ENCODE results near the gene TLN1.

TLN1 gene

DNA sequence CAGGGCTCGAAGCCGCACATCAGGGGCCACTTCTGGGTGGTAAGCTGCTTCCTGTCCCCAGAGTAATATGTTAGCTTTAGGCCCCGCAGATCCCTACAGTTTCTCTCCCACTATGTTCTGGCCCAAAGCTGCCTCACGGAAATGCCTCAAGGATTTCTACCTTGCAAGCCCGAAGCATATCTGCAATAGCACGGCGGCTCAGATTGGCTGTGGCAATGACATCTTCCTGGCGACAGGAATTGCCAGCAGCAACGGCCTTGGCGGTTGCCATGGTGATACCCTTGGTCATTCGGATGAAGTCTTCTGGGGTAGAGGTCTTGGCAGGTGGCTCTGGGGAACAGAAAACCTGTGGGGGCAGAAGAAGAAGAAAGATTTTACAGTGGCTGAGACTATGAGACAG lies 32.0 kb downstream of the TLN1 start:
- no peak for DNase-seq (ENCODE audit: low read depth in 1 of 2, low spot score in 1 of 2)
- H3K4me3 ChIP-seq (replicated peaks; ENCODE audit: insufficient read depth, low read length) = no peak overlapping the region
- no peak overlapping the region for H3K27ac ChIP-seq (replicated peaks)
- no peaks in the 10 kb centered on the region for H3K27me3 ChIP-seq (ENCODE audit: insufficient read depth, poor library complexity, severe bottlenecking)
- TF ChIP-seq SPI1 (IDR thresholded peaks at IDR 0.05; ENCODE audit: borderline replicate concordance, low read depth) (no peak), GABPA (IDR thresholded peaks at IDR 0.05; ENCODE audit: low read depth) (no peak), CTCF (IDR thresholded peaks at IDR 0.05; ENCODE audit: insufficient read depth, low read length) (no peak), POLR2AphosphoS5 (IDR thresholded peaks at IDR 0.05; ENCODE audit: low read depth) (no peak)

DNA sequence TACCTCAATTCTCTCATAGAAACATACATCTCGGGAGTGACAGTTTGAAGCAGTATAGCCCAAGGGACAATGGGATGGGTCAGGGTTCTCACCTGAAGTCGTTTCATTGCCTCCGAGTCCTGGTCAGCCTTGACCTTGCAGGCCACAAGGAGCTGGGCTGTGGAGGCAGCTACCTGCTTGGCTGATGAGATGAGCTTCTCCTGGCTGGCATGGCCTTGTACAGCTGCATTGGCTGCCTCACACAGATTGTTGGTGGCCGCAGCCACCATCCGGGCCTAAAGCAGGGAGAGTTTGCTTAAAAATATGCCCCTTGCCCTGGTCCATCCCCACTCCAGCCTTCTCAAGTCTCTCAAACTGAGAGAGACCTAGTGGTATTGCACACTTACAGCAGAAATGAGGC lies 33.8 kb downstream of the TLN1 start:
- TF ChIP-seq SPI1 (IDR thresholded peaks at IDR 0.05; ENCODE audit: borderline replicate concordance, low read depth) (no peak), POLR2AphosphoS5 (IDR thresholded peaks at IDR 0.05; ENCODE audit: low read depth) (no peak), GABPA (IDR thresholded peaks at IDR 0.05; ENCODE audit: low read depth) (no peak), REST (IDR thresholded peaks at IDR 0.05; ENCODE audit: insufficient replicate concordance, low read depth) (no peak), CTCF (IDR thresholded peaks at IDR 0.05; ENCODE audit: insufficient read depth, low read length) (no peak)
- H3K27ac ChIP-seq (replicated peaks) = no peak overlapping the region
- no peaks in the 10 kb centered on the region for H3K27me3 ChIP-seq (ENCODE audit: insufficient read depth, poor library complexity, severe bottlenecking)
- DNase-seq (ENCODE audit: low read depth in 1 of 2, low spot score in 1 of 2) = no peak
- no peak overlapping the region for H3K4me3 ChIP-seq (replicated peaks; ENCODE audit: insufficient read depth, low read length)

- Histone ChIP-seq H3K27me3 (ENCODE audit: insufficient read depth, poor library complexity, severe bottlenecking) (no peaks in the 10 kb centered on the region), H3K27ac (replicated peaks) (no peak overlapping the region), H3K4me3 (replicated peaks; ENCODE audit: insufficient read depth, low read length) (no peak overlapping the region)
- TF ChIP-seq REST (IDR thresholded peaks at IDR 0.05; ENCODE audit: insufficient replicate concordance, low read depth) (no peak), CTCF (IDR thresholded peaks at IDR 0.05; ENCODE audit: insufficient read depth, low read length) (no peak), SPI1 (IDR thresholded peaks at IDR 0.05; ENCODE audit: borderline replicate concordance, low read depth) (no peak), GABPA (IDR thresholded peaks at IDR 0.05; ENCODE audit: low read depth) (no peak), POLR2AphosphoS5 (IDR thresholded peaks at IDR 0.05; ENCODE audit: low read depth) (no peak)
- DNase-seq (ENCODE audit: low read depth in 1 of 2, low spot score in 1 of 2) = no peak
Observed at GRCh38 chr9:35697486-35697885, 34.5 kb downstream of the TLN1 start.

DNA sequence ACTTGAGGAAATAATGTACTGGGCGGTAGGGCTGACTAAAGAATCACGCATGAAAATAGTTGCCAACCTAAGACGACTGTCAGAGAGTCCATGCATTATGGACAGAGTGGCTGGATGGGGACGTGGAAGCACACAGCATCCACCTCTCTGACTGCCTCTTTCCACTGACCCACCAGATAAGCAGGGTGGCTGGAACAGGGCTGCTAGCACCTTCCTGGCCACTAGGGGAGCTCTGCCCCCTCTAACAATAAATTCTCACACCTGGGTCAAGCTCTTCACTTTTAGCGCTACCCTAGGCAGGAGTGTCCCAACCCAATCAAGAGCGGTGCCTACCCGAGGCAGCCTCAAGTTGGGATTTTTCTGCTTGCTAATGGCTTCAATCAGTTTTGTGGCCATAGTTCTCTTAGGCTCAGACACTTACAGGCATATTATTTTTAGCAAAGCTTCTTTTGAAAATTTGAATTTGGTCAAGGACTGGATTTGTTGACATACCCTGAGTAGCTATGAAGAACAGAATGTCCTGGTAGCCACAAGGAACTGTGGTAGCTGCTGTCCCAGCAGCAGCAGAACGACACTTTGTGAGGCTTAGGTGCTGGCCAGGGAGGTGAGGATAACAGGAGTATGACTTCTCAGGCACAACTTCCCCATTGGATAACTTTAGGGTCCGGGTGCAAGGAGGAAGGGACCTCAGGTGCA lies 35.3 kb downstream of the TLN1 start:
- peak; percentile 18 to 48 for DNase-seq (ENCODE audit: low read depth in 1 of 2, low spot score in 1 of 2)

More for the DNA sequence above, 35.3 kb downstream of the TLN1 start:
- Histone ChIP-seq H3K4me3 (replicated peaks; ENCODE audit: insufficient read depth, low read length) (no peak overlapping the region), H3K27ac (replicated peaks) (no peak overlapping the region), H3K27me3 (ENCODE audit: insufficient read depth, poor library complexity, severe bottlenecking) (no peaks in the 10 kb centered on the region)
- TF ChIP-seq CTCF (IDR thresholded peaks at IDR 0.05; ENCODE audit: insufficient read depth, low read length) = peak; percentile 96
- no peak for TF ChIP-seq GABPA (IDR thresholded peaks at IDR 0.05; ENCODE audit: low read depth)
- 0 out of 2 replicates have a peak, but pooled peaks have one; percentile 39 for TF ChIP-seq POLR2AphosphoS5 (IDR thresholded peaks at IDR 0.05; ENCODE audit: low read depth)
- TF ChIP-seq SPI1 (IDR thresholded peaks at IDR 0.05; ENCODE audit: borderline replicate concordance, low read depth) = no peak
